Sigmoid colon (tissue), 7 donors: ENCODE data around the gene HADHB. TPM values are rescaled to one million over a fixed set of nuclear protein-coding genes. Genes with fewer than 3 reads are reported as not detected.

Experiments
- DNase-seq: peaks from one replicate; pipeline ENCODE4 v3.0.0-alpha.2; 2019
- H3K27ac ChIP-seq, 4 donors: fragments of 200-600 bp; sonication (generic); one replicate each; pipeline ENCODE4 v1.5.1; 2016 to 2019; ENCODE audit warnings: mild to moderate bottlenecking in 1 of 4
- H3K27me3 ChIP-seq, 3 donors: fragments of 200-600 bp; sonication (generic); one replicate each; pipeline ENCODE4 v1.5.1; 2019; ENCODE audit warnings: mild to moderate bottlenecking in 1 of 3
- H3K36me3 ChIP-seq, 4 donors: fragments of 200-600 bp; sonication (generic); one replicate each; pipeline ENCODE4 v1.5.1; 2016 to 2019
- H3K4me1 ChIP-seq, 4 donors: fragments of 200-600 bp; sonication (generic); one replicate each; pipeline ENCODE4 v1.5.1; 2017 to 2019
- H3K4me3 ChIP-seq, 4 donors: fragments of 200-600 bp; sonication (generic); one replicate each; pipeline ENCODE4 v1.5.1; 2017 to 2019; ENCODE audit warnings: mild to moderate bottlenecking in 2 of 4, moderate library complexity in 1 of 4
- H3K9me3 ChIP-seq, 4 donors: fragments of 200-600 bp in 3 of 4; sonication (generic) in 3 of 4; one replicate each; pipeline versions ENCODE4 v1.5.1 to v1.6.1; 2013 to 2019
- EP300 ChIP-seq, 4 donors: sonication (generic); formaldehyde crosslinking; IDR thresholded peaks; one replicate each; pipeline ENCODE4 v1.6.1; 2017; ENCODE audit warnings: antibody characterized with exemption in 4 of 4
- POLR2A ChIP-seq, 2 donors: fragments of 450-650 bp; IDR thresholded peaks; one replicate each; pipeline ENCODE4 v1.6.1; 2016; ENCODE audit warnings: antibody characterized with exemption in 2 of 2, mild to moderate bottlenecking in 2 of 2, moderate library complexity in 2 of 2
- POLR2AphosphoS5 ChIP-seq, 4 donors: sonication (generic); formaldehyde crosslinking; IDR thresholded peaks; one replicate each; pipeline ENCODE4 v1.6.1; 2017; ENCODE audit warnings: antibody characterized with exemption in 4 of 4
- WGBS, 2 donors: extraction: QIAGEN DNeasy Blood & Tissue Kit; methylation state at CpG; one replicate each; pipeline ENCODE4 v1.1.7; 2013; 5-methylcytosine and 5-hydroxymethylcytosine counted together
- intact Hi-C: fragments of 100-400 bp; cut with DNase I; formaldehyde crosslinking; loops from one replicate; pipeline ENCODE4 v1.15.1; 2023
- polyA plus RNA-seq, 3 donors: library from polyadenylated mRNA; stranded (reverse); fragments of 200-250 nt; gene quantifications; one replicate each; pipeline ENCODE4 v1.2.3, GENCODE V29; 2013
- total RNA-seq, 4 donors: library from RNA; depleted of rRNA; stranded (reverse); fragments of >200 nt; gene quantifications; one replicate each; pipeline ENCODE4 v1.1.0, GENCODE V29; 2016
- TF ChIP-seq, protein P1 (sequence below), 4 experiments: fragments of 450-650 bp in 3 of 4; fragments of 200-600 bp in 1 of 4; IDR thresholded peaks; one replicate each; pipeline ENCODE4 v1.5.1; 2016 to 2019; ENCODE audit warnings: antibody characterized with exemption in 4 of 4, mild to moderate bottlenecking in 3 of 4, moderate library complexity in 2 of 4
- donor health status: healthy with polysubstance abuse.
- donor health status: Bipolar disorder and iron deficiency.
- donor health status: healthy.

The HADHB gene
- total and polyA plus RNA-seq, 7 donors, result 82.8 to 212 (median 120) TPM

DNA sequence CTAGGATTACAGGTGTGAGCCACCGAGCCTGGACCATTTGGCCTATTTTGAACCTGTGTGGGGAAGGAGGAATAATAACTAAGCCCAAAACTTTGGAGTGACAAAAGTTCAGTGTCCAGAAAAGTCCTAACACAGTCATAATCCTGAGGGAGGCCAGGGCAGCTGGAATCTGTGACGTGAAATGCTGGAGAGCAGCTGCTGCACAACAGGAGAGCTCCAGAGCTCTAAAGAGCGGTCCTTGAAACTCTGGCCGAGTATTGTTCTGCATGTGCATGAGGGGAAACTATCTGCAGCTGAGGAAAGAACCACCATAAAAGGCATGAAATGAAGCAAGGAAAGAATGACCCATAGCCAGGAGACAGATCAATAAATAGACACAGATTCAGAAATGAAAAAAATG is 28.2 kb upstream of the HADHB start:
- Histone ChIP-seq H3K9me3 (no peaks in the 10 kb centered on the region), H3K36me3 (peaks cover 9 to 81% (median 32%) of the 10 kb centered on the region in 4 donors), H3K4me3 (no peak overlapping the region), H3K27ac (no peak overlapping the region), H3K27me3 (no peaks in the 10 kb centered on the region), H3K4me1 (no peaks in the 10 kb centered on the region)
- DNase-seq, result no peak
- TF ChIP-seq POLR2A (IDR thresholded peaks at IDR 0.05) (no peak), EP300 (IDR thresholded peaks at IDR 0.05) (no peak), POLR2AphosphoS5 (IDR thresholded peaks at IDR 0.05) (no peak)
- TF ChIP-seq, protein P1, sequence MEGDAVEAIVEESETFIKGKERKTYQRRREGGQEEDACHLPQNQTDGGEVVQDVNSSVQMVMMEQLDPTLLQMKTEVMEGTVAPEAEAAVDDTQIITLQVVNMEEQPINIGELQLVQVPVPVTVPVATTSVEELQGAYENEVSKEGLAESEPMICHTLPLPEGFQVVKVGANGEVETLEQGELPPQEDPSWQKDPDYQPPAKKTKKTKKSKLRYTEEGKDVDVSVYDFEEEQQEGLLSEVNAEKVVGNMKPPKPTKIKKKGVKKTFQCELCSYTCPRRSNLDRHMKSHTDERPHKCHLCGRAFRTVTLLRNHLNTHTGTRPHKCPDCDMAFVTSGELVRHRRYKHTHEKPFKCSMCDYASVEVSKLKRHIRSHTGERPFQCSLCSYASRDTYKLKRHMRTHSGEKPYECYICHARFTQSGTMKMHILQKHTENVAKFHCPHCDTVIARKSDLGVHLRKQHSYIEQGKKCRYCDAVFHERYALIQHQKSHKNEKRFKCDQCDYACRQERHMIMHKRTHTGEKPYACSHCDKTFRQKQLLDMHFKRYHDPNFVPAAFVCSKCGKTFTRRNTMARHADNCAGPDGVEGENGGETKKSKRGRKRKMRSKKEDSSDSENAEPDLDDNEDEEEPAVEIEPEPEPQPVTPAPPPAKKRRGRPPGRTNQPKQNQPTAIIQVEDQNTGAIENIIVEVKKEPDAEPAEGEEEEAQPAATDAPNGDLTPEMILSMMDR (IDR thresholded peaks at IDR 0.05), result no peak
- intact Hi-C loops, result no loop called here
- 95 to 96% methylated on average over 4 of the region's 4 CpGs for WGBS, 2 donors

DNA sequence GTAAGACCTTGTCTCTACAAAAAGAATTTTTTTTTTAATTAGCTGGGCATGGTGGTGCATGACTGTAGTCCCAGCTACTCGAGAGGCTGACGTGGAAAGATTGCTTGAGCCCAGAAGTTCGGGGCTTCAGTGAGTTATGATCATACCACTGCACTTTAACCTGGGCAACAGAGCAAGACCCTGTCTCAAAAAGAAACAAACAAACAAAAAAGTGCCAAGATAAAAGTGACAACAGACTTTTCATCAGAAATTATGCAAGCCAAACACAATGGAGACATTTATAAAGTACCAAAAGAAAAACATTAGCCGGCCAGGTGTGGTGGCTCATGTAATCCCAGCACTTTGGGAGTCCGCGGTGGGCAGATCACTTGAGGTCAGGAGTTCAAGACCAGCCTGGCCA is 27.0 kb upstream of the HADHB start:
- no peak for DNase-seq
- H3K27me3 ChIP-seq, result no peaks in the 10 kb centered on the region
- H3K36me3 ChIP-seq, result peaks cover under 1 to 81% (median 23%) of the 10 kb centered on the region in 4 donors
- H3K4me3 ChIP-seq, result no peak overlapping the region
- intact Hi-C loops, result no loop called here
- WGBS, 2 donors, result 82% methylated on average over 6 of the region's 6 CpGs
- H3K27ac ChIP-seq, result no peak overlapping the region
- TF ChIP-seq POLR2AphosphoS5 (IDR thresholded peaks at IDR 0.05) (no peak), POLR2A (IDR thresholded peaks at IDR 0.05) (no peak)
- no peaks in the 10 kb centered on the region for H3K9me3 ChIP-seq
- H3K4me1 ChIP-seq, result no peaks in the 10 kb centered on the region

DNA sequence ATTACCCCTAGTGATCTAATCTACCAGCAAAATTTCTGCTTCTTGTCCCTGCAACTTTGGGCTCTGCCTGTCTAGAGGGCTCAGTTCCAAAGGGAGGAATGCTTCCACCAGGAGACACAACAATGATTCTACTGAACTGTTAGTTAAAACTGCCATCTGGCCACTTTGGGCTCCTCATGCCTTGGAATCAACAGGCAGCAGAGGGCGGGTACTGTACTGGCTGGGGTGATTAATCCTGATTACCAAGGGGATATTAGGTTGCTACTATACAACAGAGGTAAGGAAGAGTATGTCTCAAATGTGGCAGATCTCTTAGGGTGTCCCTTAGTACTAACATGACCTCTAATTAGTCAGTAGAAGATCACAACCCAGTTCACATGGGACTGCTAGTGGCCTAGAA is 21.7 kb upstream of the HADHB start:
- 97 to 99% methylated on average over 1 of the region's 1 CpG for WGBS, 2 donors
- no peaks in the 10 kb centered on the region for H3K27me3 ChIP-seq
- no peak overlapping the region for H3K27ac ChIP-seq
- no peak overlapping the region for H3K4me3 ChIP-seq
- H3K9me3 ChIP-seq, result no peaks in the 10 kb centered on the region
- peaks cover 0 to 78% (median 10%) of the 10 kb centered on the region in 4 donors for H3K36me3 ChIP-seq
- TF ChIP-seq EP300 (IDR thresholded peaks at IDR 0.05) (no peak), POLR2A (IDR thresholded peaks at IDR 0.05) (no peak), POLR2AphosphoS5 (IDR thresholded peaks at IDR 0.05) (no peak)
- TF ChIP-seq, protein P1 (IDR thresholded peaks at IDR 0.05), result no peak
- no peaks in the 10 kb centered on the region for H3K4me1 ChIP-seq
- intact Hi-C loops, result no loop called here
- no peak for DNase-seq

DNA sequence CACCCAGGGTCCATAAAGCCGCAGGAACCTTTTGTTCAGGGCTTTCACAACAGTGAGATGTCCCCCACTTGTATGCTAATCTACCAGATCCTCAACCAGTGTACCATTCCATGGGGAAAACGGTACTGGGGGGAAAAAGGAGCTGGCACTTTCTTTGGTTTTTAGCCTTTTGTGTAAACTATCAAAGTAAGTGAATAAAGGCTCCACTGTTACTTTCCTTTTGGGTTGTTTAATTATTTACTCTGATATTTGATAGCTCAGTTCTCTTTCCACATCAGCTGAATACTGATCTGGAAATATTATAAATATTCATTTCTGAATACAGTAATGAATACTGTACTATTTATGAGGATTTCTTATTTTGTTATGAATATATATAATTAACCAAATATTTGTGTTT is 20.6 kb upstream of the HADHB start:
- no peak overlapping the region for H3K27ac ChIP-seq
- peaks cover 6 to 85% (median 20%) of the 10 kb centered on the region in 4 donors for H3K36me3 ChIP-seq
- TF ChIP-seq EP300 (IDR thresholded peaks at IDR 0.05) (no peak), POLR2AphosphoS5 (IDR thresholded peaks at IDR 0.05) (no peak), POLR2A (IDR thresholded peaks at IDR 0.05) (no peak)
- TF ChIP-seq, protein P1 (IDR thresholded peaks at IDR 0.05), result no peak
- no peak overlapping the region for H3K4me3 ChIP-seq
- no peaks in the 10 kb centered on the region for H3K4me1 ChIP-seq
- intact Hi-C loops, result no loop called here
- WGBS, 2 donors, result 71 to 86% methylated on average over 2 of the region's 2 CpGs
- no peaks in the 10 kb centered on the region for H3K27me3 ChIP-seq
- DNase-seq, result no peak
- H3K9me3 ChIP-seq, result no peaks in the 10 kb centered on the region

DNA sequence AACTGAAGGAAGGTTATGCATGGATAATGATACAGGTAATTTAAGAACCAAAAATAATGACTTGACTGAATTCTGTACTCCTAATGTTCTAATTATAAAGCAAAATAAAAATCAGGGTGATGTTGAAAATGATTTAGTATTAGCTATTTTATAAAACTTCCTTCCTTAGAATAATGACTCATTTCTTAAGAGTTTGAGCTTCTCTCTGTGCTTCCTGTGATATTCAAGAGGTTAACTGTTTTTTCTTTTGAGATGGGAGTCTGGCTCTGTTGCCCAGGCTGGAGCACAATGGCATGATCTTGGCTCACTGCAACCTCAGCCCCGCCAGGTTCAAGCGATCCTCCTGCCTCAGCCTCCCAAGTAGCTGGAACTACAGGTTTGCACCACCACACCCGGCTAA is 15.1 kb upstream of the HADHB start:
- TF ChIP-seq EP300 (IDR thresholded peaks at IDR 0.05) (no peak), POLR2AphosphoS5 (IDR thresholded peaks at IDR 0.05) (no peak), POLR2A (IDR thresholded peaks at IDR 0.05) (no peak)
- TF ChIP-seq, protein P1 (IDR thresholded peaks at IDR 0.05), result no peak
- Histone ChIP-seq H3K9me3 (no peaks in the 10 kb centered on the region), H3K27me3 (no peaks in the 10 kb centered on the region), H3K27ac (no peak overlapping the region), H3K36me3 (peaks cover 17 to 100% (median 66%) of the 10 kb centered on the region in 4 donors), H3K4me3 (no peak overlapping the region), H3K4me1 (no peaks in the 10 kb centered on the region)
- no peak for DNase-seq
- 98 to 99% methylated on average over 3 of the region's 3 CpGs for WGBS, 2 donors
- intact Hi-C loops, result no loop called here
